ENCODE results near the gene MYO15A. TPM values are rescaled to one million over a fixed set of nuclear protein-coding genes. Genes with fewer than 3 reads are reported as not detected.

MYO15A gene
- total RNA-seq, 2 donors from 2014 or later = 0.32 to 8.3 TPM

- Histone ChIP-seq H3K4me3 (no peak overlapping the region), H3K36me3 (no peaks in the 10 kb centered on the region), H3K9me3 (no peaks in the 10 kb centered on the region), H3K27me3 (replicated peaks; ENCODE audit: insufficient read depth) (no peaks in the 10 kb centered on the region), H3K4me1 (replicated peaks) (no peaks in the 10 kb centered on the region), H3K27ac (no peak overlapping the region)
- intact Hi-C loops (cut with DNase I) = no loop called here
- 82% methylated on average over 8 of the region's 8 CpGs for WGBS
- no peak for DNase-seq (ENCODE audit: low spot score)
- TF ChIP-seq CTCF (IDR thresholded peaks at IDR 0.05) = no peak
- no peak for TF ChIP-seq POLR2AphosphoS5 (IDR thresholded peaks at IDR 0.05)
- TF ChIP-seq POLR2A (IDR thresholded peaks at IDR 0.05) = no peak
These were observed 29.7 kb downstream of the MYO15A start for GRCh38 chr17:18138065-18138749.

GRCh38 chr17:18139092-18139491 lies 30.5 kb downstream of the MYO15A start:
- Histone ChIP-seq H3K27ac (no peak overlapping the region), H3K4me1 (replicated peaks) (no peaks in the 10 kb centered on the region), H3K36me3 (no peaks in the 10 kb centered on the region), H3K9me3 (no peaks in the 10 kb centered on the region), H3K27me3 (replicated peaks; ENCODE audit: insufficient read depth) (no peaks in the 10 kb centered on the region), H3K4me3 (no peak overlapping the region)
- intact Hi-C loops (cut with DNase I) = no loop called here
- DNase-seq (ENCODE audit: low spot score) = no peak
- 100% methylated on average over 2 of the region's 2 CpGs for WGBS
- TF ChIP-seq CTCF (IDR thresholded peaks at IDR 0.05) (no peak), POLR2A (IDR thresholded peaks at IDR 0.05) (no peak), POLR2AphosphoS5 (IDR thresholded peaks at IDR 0.05) (no peak)

DNA sequence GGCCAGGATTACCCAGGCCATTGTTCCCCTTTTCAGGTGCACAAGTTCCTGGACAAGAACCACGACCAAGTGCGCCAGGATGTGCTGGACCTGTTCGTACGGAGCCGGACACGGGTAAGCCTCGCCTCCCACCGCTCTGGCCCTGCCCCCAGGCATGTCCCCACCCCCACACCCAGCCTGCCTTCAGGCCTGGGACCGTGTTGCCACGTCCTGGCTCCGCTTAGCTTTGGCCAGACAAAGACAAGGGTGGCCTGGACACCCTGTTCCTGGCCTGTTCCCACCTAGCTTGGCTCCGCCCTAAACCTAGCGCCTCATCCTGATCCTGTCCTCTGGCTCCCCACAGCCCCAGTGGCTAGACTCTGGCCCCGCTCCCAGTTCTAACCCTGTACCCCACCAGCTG lies 30.9 kb downstream of the MYO15A start:
- H3K9me3 ChIP-seq = no peaks in the 10 kb centered on the region
- no peaks in the 10 kb centered on the region for H3K27me3 ChIP-seq (replicated peaks; ENCODE audit: insufficient read depth)
- WGBS = 43% methylated on average over 14 of the region's 14 CpGs
- H3K4me1 ChIP-seq (replicated peaks) = no peaks in the 10 kb centered on the region
- no peak for DNase-seq (ENCODE audit: low spot score)
- no peak for TF ChIP-seq CTCF (IDR thresholded peaks at IDR 0.05)
- no peak for TF ChIP-seq POLR2A (IDR thresholded peaks at IDR 0.05)
- no peak for TF ChIP-seq POLR2AphosphoS5 (IDR thresholded peaks at IDR 0.05)
- H3K36me3 ChIP-seq = no peaks in the 10 kb centered on the region
- H3K4me3 ChIP-seq = no peak overlapping the region
- intact Hi-C loops (cut with DNase I) = no loop called here
- H3K27ac ChIP-seq = no peak overlapping the region

GRCh38 chr17:18139949-18140348 lies 31.4 kb downstream of the MYO15A start:
- Histone ChIP-seq H3K27ac (no peak overlapping the region), H3K9me3 (no peaks in the 10 kb centered on the region), H3K36me3 (no peaks in the 10 kb centered on the region), H3K4me1 (replicated peaks) (no peaks in the 10 kb centered on the region), H3K4me3 (no peak overlapping the region), H3K27me3 (replicated peaks; ENCODE audit: insufficient read depth) (no peaks in the 10 kb centered on the region)
- intact Hi-C loops (cut with DNase I) = no loop called here
- 70% methylated on average over 3 of the region's 3 CpGs for WGBS
- no peak for TF ChIP-seq POLR2A (IDR thresholded peaks at IDR 0.05)
- TF ChIP-seq POLR2AphosphoS5 (IDR thresholded peaks at IDR 0.05) = no peak
- TF ChIP-seq CTCF (IDR thresholded peaks at IDR 0.05) = no peak
- no peak for DNase-seq (ENCODE audit: low spot score)

GRCh38 chr17:18140648-18141047 lies 32.1 kb downstream of the MYO15A start:
- WGBS = 90% methylated on average over 3 of the region's 3 CpGs
- no peaks in the 10 kb centered on the region for H3K9me3 ChIP-seq
- H3K36me3 ChIP-seq = no peaks in the 10 kb centered on the region
- no peak overlapping the region for H3K4me3 ChIP-seq
- no peak overlapping the region for H3K27ac ChIP-seq
- intact Hi-C loops (cut with DNase I) = no loop called here
- TF ChIP-seq POLR2AphosphoS5 (IDR thresholded peaks at IDR 0.05) (no peak), CTCF (IDR thresholded peaks at IDR 0.05) (no peak), POLR2A (IDR thresholded peaks at IDR 0.05) (no peak)
- no peak for DNase-seq (ENCODE audit: low spot score)
- no peaks in the 10 kb centered on the region for H3K4me1 ChIP-seq (replicated peaks)
- H3K27me3 ChIP-seq (replicated peaks; ENCODE audit: insufficient read depth) = no peaks in the 10 kb centered on the region
